ENCODE measurements around the gene PAQR4. TPM values are rescaled to one million over a fixed set of nuclear protein-coding genes. Genes with fewer than 3 reads are reported as not detected.
A peak's percentile ranks its signal among the peaks of the same experiment; 100 is the strongest.

The PAQR4 gene
- polyA plus RNA-seq, 4 donors = 7.0 to 10.8 (median 9.8) TPM

DNA sequence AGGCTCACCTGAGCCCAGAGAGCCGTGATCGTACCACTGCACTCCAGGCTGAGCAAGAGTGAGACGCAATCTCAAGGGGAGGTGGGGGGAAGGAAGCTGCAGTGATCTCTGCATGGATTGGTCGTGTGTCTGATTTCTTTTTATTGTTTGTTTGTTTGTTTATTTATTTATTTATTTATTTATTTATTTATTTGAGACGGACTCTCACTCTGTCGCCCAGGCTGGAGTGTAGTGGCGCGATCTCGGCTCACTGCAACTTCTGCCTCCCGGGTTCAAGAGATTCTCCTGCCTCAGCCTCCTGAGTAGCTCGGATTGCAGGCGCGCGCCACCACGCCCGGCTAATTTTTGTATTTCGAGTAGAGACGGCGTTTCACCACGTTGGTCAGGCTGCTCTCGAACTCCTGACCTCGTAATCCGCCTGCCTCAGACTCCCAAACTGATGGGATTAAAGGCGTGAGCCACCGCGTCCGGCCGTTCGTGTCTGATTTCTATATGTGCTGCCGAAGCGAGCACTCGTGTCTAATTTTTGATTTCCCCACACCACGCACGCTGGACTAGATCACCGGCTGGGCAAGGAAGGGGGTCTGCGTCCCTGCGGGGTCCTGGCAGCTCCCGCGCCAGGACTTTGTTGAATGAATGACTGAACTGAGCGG, 50.6 kb downstream of the PAQR4 start:
- DNase-seq (ENCODE audit: low read depth in 4 of 4, low spot score in 3 of 4) = no peak

DNA sequence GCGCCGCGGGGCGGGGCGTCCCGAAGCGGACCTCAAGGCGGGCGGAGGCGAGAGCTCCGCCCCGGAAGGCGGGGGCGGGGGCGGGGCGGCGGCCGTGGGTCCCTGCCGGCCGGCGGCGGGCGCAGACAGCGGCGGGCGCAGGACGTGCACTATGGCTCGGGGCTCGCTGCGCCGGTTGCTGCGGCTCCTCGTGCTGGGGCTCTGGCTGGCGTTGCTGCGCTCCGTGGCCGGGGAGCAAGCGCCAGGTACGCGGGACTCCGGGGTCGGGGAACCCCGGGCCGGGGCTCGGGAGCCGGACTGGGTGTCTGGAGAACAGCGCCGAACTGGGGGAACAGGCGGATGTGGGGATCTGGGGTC, 51.1 kb downstream of the PAQR4 start, which contains the start of gene TNFRSF12A:
TSS of gene TNFRSF12A (plus strand) at position 122 of the 357 bp plus-strand sequence. CDS start at position 152, 30 bp downstream.
- no peak for DNase-seq (ENCODE audit: low read depth in 4 of 4, low spot score in 3 of 4)

DNA sequence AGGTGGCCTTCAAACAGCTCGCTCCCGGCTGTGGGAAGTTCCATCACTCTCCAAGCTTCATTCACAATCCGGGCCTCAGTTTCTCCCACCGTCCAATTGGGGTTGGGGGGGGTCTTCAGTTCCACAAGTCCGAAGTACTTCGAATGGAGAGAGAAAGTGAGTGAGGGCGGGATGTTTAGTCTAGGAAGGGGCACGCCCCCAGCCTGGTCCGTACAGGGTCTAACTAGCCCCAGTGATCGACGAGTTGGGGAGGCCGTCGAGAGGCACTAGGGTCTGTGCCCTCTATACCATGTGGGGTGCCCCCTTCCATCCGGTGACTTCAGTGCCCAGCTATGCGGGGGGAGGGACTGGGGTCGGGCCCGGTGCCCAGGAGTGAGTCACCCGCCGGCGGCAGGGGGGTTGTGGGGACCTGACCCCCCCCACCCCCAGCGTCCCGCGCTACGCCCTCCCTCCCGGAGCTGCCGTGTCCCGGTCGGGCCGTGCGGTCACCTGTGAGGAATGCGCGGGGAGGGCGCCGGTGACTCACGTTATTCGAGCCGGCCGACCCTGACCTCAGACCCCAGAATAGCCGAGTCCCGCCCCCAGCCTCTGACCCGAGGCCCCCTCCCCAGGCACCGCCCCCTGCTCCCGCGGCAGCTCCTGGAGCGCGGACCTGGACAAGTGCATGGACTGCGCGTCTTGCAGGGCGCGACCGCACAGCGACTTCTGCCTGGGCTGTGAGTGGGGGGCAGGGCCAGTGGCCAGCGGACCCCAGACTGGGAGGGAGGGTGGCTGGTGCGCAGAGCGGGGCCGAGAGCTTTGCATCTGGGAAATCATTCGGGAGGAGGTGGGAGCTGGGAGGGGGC, 51.7 kb downstream of the PAQR4 start:
- no peak for DNase-seq (ENCODE audit: low read depth in 4 of 4, low spot score in 3 of 4)

DNA sequence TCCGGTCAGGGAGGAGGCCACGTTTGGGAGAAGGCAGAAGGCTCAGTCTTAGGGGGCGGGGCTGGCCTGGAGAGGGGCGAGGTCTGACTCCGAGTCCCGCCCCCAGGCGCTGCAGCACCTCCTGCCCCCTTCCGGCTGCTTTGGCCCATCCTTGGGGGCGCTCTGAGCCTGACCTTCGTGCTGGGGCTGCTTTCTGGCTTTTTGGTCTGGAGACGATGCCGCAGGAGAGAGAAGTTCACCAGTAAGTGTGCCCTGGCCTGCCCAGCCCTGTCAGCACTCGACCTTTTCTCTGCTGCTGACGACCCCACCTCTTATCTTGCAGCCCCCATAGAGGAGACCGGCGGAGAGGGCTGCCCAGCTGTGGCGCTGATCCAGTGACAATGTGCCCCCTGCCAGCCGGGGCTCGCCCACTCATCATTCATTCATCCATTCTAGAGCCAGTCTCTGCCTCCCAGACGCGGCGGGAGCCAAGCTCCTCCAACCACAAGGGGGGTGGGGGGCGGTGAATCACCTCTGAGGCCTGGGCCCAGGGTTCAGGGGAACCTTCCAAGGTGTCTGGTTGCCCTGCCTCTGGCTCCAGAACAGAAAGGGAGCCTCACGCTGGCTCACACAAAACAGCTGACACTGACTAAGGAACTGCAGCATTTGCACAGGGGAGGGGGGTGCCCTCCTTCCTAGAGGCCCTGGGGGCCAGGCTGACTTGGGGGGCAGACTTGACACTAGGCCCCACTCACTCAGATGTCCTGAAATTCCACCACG, 52.5 kb downstream of the PAQR4 start:
- no peak for DNase-seq (ENCODE audit: low read depth in 4 of 4, low spot score in 3 of 4)

DNA sequence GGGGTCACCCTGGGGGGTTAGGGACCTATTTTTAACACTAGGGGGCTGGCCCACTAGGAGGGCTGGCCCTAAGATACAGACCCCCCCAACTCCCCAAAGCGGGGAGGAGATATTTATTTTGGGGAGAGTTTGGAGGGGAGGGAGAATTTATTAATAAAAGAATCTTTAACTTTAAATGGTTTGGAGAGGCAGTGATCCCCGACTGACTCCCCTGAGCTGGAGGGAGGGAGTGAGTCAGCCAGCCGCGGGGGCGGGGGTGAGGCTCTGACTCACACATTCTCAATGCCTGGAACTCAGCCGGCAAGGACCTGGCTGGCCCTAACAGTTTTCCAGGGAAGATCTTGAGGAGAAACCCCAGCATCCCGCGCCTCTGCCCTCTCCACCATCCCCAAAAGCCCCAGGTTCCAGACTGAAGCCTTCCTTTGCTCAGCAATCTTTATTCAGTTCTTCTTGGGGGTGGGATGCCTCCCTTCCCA, 53.1 kb downstream of the PAQR4 start:
- peak in 1 of 4 donors; percentile 64 for DNase-seq (ENCODE audit: low read depth in 4 of 4, low spot score in 3 of 4)

DNA sequence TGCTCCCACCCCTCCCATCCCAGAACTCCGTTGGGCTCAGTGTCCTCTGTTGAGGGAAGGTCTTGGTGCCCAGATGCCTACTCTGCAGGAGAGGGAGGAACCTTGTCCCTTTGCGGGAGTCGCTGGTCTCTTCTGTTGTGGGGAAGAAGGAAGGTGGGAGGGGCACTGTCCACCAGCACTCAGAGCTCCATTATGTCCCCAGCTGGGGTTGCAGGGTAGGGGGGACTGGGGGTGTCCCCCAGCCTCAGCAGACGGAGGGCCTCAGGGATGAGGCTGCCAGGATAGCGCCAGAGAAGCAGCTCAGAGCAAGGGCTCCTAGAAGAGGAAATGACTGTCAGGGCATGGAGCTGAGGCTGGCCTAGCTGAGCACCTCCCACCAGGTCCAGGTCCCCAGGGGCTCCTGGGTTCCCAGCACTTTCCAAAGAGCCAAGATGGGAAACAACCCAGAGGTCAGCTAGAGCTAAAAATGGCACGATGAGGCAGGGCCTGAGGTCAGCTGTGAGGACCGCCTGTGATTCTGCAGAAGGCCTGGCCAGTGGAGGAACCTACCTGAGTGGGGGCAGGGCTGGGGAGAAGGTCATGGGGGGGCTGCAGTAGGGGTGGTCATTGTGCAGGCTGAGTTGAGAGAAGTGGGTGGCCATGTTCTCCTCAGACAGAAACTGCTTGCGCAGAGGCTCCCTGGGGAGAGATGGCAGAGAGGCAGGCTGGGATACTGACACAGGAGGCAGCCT, 53.7 kb downstream of the PAQR4 start:
- DNase-seq (ENCODE audit: low read depth in 4 of 4, low spot score in 3 of 4) = no peak

Other genes starting within 250 kb of the PAQR4 start
- gene PRSS27, start 249.1 kb upstream of the PAQR4 start, polyA plus RNA-seq (ENCODE audit: insufficient read length in 4 of 4) = 1 to 10 TPM in 2 of 4 donors, under 1 TPM in 2; 0.73 to 1.9 (median 1.0) TPM
- 100 to 1,000 TPM; 437 to 838 (median 600) TPM for gene SRRM2, start 216.7 kb upstream of the PAQR4 start, polyA plus RNA-seq (ENCODE audit: insufficient read length in 4 of 4)
- gene ELOB, start 192.1 kb upstream of the PAQR4 start, polyA plus RNA-seq (ENCODE audit: insufficient read length in 4 of 4) = 100 to 1,000 TPM; 211 to 300 (median 224) TPM
- gene PRSS33, start 181.8 kb upstream of the PAQR4 start, polyA plus RNA-seq (ENCODE audit: insufficient read length in 4 of 4) = under 1 TPM in 3 of 4 donors, not detected in 1; 0.18 to 0.80 (median 0.20) TPM
- gene PRSS41, start 170.9 kb upstream of the PAQR4 start, polyA plus RNA-seq (ENCODE audit: insufficient read length in 4 of 4) = not detected
- gene PRSS21, start 152.1 kb upstream of the PAQR4 start, polyA plus RNA-seq (ENCODE audit: insufficient read length in 4 of 4) = under 1 TPM in 1 of 4 donors, not detected in 3; 0.44 TPM
- gene ZG16B, start 139.0 kb upstream of the PAQR4 start, polyA plus RNA-seq (ENCODE audit: insufficient read length in 4 of 4) = under 1 TPM in 3 of 4 donors, not detected in 1; 0.42 to 0.50 (median 0.47) TPM
- 10 to 100 TPM in 1 of 4 donors, 1 to 10 TPM in 2, under 1 TPM in 1; 0.35 to 14.5 (median 6.9) TPM for gene PRSS22, start 111.2 kb upstream of the PAQR4 start, polyA plus RNA-seq (ENCODE audit: insufficient read length in 4 of 4)
- gene FLYWCH2, start 86.1 kb upstream of the PAQR4 start, polyA plus RNA-seq (ENCODE audit: insufficient read length in 4 of 4) = 10 to 100 TPM; 21.1 to 30.0 (median 23.1) TPM
- 10 to 100 TPM; 14.9 to 35.3 (median 18.5) TPM for gene FLYWCH1, start 57.4 kb upstream of the PAQR4 start, polyA plus RNA-seq (ENCODE audit: insufficient read length in 4 of 4)
- gene KREMEN2, start 5.1 kb upstream of the PAQR4 start, polyA plus RNA-seq (ENCODE audit: insufficient read length in 4 of 4) = 1 to 10 TPM in 3 of 4 donors, not detected in 1; 1.4 to 2.2 (median 1.4) TPM
- gene PKMYT1, start 11.1 kb downstream of the PAQR4 start, polyA plus RNA-seq (ENCODE audit: insufficient read length in 4 of 4) = 10 to 100 TPM; 13.1 to 26.8 (median 16.5) TPM
- 1 to 10 TPM in 3 of 4 donors, under 1 TPM in 1; 0.87 to 4.7 (median 2.3) TPM for gene CLDN9, start 43.6 kb downstream of the PAQR4 start, polyA plus RNA-seq (ENCODE audit: insufficient read length in 4 of 4)
- gene CLDN6, start 48.8 kb downstream of the PAQR4 start, polyA plus RNA-seq (ENCODE audit: insufficient read length in 4 of 4) = 10 to 100 TPM in 3 of 4 donors, 1 to 10 TPM in 1; 1.1 to 38.0 (median 32.7) TPM
- 10 to 100 TPM in 2 of 4 donors, 1 to 10 TPM in 2; 4.4 to 19.3 (median 10.7) TPM for gene TNFRSF12A, start 51.0 kb downstream of the PAQR4 start, polyA plus RNA-seq (ENCODE audit: insufficient read length in 4 of 4)
- 100 to 1,000 TPM in 1 of 4 donors, 10 to 100 TPM in 3; 61.3 to 102 (median 72.0) TPM for gene HCFC1R1, start 54.6 kb downstream of the PAQR4 start, polyA plus RNA-seq (ENCODE audit: insufficient read length in 4 of 4)
- gene THOC6, start 54.7 kb downstream of the PAQR4 start, polyA plus RNA-seq (ENCODE audit: insufficient read length in 4 of 4) = 10 to 100 TPM; 22.9 to 36.2 (median 28.0) TPM
- 1 to 10 TPM in 3 of 4 donors, under 1 TPM in 1; 0.07 to 7.7 (median 2.6) TPM for gene BICDL2, start 67.6 kb downstream of the PAQR4 start, polyA plus RNA-seq (ENCODE audit: insufficient read length in 4 of 4)
- gene MMP25, start 77.2 kb downstream of the PAQR4 start, polyA plus RNA-seq (ENCODE audit: insufficient read length in 4 of 4) = 1 to 10 TPM in 3 of 4 donors, under 1 TPM in 1; 0.67 to 2.7 (median 1.5) TPM
- gene IL32, start 96.3 kb downstream of the PAQR4 start, polyA plus RNA-seq (ENCODE audit: insufficient read length in 4 of 4) = 10 to 100 TPM; 35.1 to 45.5 (median 36.3) TPM
- gene ZSCAN10, start 129.9 kb downstream of the PAQR4 start, polyA plus RNA-seq (ENCODE audit: insufficient read length in 4 of 4) = under 1 TPM in 1 of 4 donors, not detected in 3; 0.20 TPM
- 10 to 100 TPM; 13.1 to 20.6 (median 15.4) TPM for gene ZNF205, start 143.2 kb downstream of the PAQR4 start, polyA plus RNA-seq (ENCODE audit: insufficient read length in 4 of 4)
- gene ZNF213, start 165.7 kb downstream of the PAQR4 start, polyA plus RNA-seq (ENCODE audit: insufficient read length in 4 of 4) = 10 to 100 TPM; 10.1 to 15.9 (median 11.6) TPM
- not detected for gene OR1F1, start 218.9 kb downstream of the PAQR4 start, polyA plus RNA-seq (ENCODE audit: insufficient read length in 4 of 4)

Data from left renal pelvis (tissue), 4 donors.